HG02678 (cell line): ENCODE data around the gene FGGY.
A peak's percentile ranks its signal among the peaks of the same experiment; 100 is the strongest.
"Not testable (repeated sequence)": the region's sequence is repeated elsewhere in the genome, so short reads cannot be mapped to it uniquely, and the experiment has no call there.

Experiments used
- ATAC-seq: cut with Tn5 transposase; IDR thresholded peaks from one replicate; pipeline ENCODE4 v1.9.1; 2021; ENCODE audit warnings: mild to moderate bottlenecking, moderate library complexity; ENCODE audit not compliant: unreplicated experiment

FGGY gene

GRCh38 chr1:59565611-59566410 lies 268.9 kb downstream of the FGGY start:
- no peak for ATAC-seq

- no peak for ATAC-seq
Measured at GRCh38 chr1:59568158-59568935, 271.5 kb downstream of the FGGY start.

- ATAC-seq: no peak
Measured at GRCh38 chr1:59569198-59569597, 272.3 kb downstream of the FGGY start.

- ATAC-seq: peak; percentile 93
Measured at GRCh38 chr1:59570524-59570923, 273.6 kb downstream of the FGGY start.

GRCh38 chr1:59574085-59574484 lies 277.2 kb downstream of the FGGY start:
- no peak for ATAC-seq

- ATAC-seq: peak; percentile 99
Measured at GRCh38 chr1:59577774-59578173, 280.9 kb downstream of the FGGY start.

GRCh38 chr1:59579222-59579621 lies 282.3 kb downstream of the FGGY start:
- ATAC-seq: no peak

GRCh38 chr1:59580257-59580656 lies 283.4 kb downstream of the FGGY start:
- no peak for ATAC-seq

GRCh38 chr1:59592410-59592809 lies 295.5 kb downstream of the FGGY start:
- ATAC-seq: not testable (repeated sequence)

- ATAC-seq: peak; percentile 65
Measured at GRCh38 chr1:59592924-59593323, 296.0 kb downstream of the FGGY start.

- no peak for ATAC-seq
Measured at GRCh38 chr1:59593798-59594790, 297.2 kb downstream of the FGGY start.

- ATAC-seq: no peak
Measured at GRCh38 chr1:59595774-59596173, 298.9 kb downstream of the FGGY start.

GRCh38 chr1:59596432-59596831 lies 299.5 kb downstream of the FGGY start:
- ATAC-seq: no peak

- ATAC-seq: no peak
Measured at GRCh38 chr1:59596956-59597355, 300.1 kb downstream of the FGGY start.

- no peak for ATAC-seq
Measured at GRCh38 chr1:59597420-59598119, 300.7 kb downstream of the FGGY start.

- ATAC-seq: no peak
Measured at GRCh38 chr1:59598120-59598440, 301.2 kb downstream of the FGGY start.

- no peak for ATAC-seq
Measured at GRCh38 chr1:59601041-59601441, 304.1 kb downstream of the FGGY start.

- no peak for ATAC-seq
Measured at GRCh38 chr1:59601811-59602210, 304.9 kb downstream of the FGGY start.

GRCh38 chr1:59604191-59604590 lies 307.3 kb downstream of the FGGY start:
- no peak for ATAC-seq

- ATAC-seq: peak; percentile 69
Measured at GRCh38 chr1:59605184-59605583, 308.3 kb downstream of the FGGY start.
